NCI-H1092 (cell line): ENCODE measurements around the gene NETO1.

Experiments
- DNase-seq: peaks from one replicate; lab custom pipeline; 2025; lab: John Stamatoyannopoulos, UW

The NETO1 gene

DNA sequence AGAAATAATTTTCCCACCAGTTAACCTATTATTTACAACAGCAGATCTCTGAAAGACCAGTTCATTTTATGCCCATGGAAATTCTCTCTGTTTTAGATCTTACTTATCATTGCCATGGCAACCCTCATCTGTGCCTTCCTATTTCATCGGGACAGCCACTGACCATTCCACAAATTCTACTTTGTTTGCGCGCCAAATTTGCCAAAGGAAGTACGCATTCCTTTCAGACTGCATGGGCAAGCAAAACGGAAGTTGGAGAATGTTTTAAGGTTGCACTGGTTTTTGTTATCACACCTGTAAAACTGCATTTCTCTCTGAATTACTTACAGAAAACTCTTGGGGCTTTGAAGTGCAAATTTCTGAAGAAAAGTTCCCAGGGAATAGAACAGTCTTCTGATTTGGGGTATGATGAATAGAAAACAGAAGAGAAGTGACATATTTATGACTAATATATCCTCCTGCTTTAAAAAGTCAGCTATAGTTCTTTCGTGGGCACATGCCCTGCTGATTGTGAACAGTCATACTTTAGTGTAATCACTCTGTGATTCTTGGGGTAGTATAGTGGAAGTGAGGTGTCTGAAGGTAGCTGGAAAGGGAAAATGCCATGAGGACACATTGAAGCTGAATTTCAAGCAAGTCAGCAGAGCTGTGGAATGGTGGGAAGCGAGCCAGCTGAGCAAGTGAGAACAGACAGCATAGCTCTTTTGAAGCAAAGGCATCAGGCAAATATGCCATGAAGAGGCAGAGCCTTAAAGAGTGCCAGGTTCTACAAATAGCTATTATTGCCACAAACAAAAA is 20.9 kb downstream of the NETO1 start:
- no peak for DNase-seq

DNA sequence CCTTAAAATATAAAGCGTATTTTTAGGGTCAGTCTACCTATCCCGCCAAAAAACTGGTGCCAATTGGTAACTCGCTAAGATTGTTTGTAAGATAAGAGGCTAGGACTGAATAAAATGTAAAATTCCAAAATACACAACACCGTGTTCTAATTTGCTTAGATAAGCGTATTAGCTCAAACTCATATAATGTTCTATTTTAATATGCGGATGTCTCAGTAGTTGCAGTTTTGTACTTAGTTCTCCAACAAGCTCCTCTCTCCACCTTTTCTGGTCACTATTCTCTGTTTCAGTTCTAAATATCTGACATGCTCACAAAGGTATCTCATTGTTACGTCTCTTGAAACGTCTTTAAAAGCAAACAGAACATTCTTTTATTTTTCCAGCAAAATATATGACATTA is 24.0 kb downstream of the NETO1 start:
- DNase-seq: no peak

DNA sequence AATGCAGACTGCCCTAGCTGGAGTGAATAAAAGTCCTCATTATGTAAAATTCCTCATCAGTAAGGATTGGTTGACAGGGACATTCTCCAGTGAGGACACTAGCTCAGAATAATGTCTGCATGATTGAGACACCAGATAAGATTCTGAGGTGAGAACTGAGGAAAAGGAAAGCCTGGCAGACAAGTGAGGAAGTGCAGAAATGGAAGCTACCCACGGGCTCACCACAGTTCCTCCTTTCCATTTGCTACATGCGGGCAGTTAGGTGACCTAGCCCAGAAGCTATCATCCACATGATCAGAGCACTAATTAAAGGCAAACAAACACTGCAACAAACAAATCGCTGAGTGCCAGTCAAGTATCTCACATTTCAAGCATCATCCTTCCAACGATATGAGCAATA is 27.7 kb downstream of the NETO1 start:
- DNase-seq: no peak

DNA sequence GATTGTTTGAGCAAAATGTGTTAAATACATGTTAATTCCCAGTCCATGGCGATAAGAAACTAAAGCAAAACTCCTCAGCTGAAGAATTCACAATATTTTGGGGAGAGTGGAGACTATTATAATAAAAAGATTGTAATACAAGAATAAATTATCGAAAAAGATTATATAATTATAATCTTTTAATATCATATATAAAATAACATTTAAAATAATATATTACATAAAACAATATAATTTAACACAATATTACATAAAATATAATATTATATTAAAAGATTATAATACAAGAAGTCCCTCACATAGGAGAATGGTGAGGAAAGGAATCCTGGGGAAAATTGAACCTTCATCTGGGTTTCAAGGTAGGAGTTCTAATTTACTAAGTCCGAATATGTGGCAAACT is 33.1 kb downstream of the NETO1 start:
- DNase-seq: no peak

- no peak for DNase-seq
Measured at GRCh38 chr18:72833471-72833870, 34.3 kb downstream of the NETO1 start.

GRCh38 chr18:72830109-72830508 is 37.7 kb downstream of the NETO1 start:
- peak; percentile 33 for DNase-seq

GRCh38 chr18:72828601-72829000 is 39.2 kb downstream of the NETO1 start:
- DNase-seq: no peak

DNA sequence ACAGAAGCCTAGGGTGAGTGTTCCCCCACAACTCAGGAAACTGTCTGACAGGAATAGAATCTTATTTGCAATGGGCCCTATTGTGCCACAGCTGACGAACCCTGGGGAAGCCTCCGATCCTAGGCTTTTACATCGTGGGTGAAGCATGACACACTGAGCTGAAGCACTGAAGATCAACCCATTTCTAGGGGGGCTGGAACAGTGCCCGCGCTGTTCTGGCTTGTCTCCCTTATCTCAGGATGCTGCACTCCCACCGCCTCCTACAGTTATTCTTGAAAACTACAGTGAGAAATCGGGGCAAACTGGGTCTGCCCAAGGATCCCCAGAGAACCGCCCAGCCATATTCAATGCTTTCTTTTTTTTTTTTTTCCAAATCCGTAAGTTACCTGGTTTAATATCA is 41.1 kb downstream of the NETO1 start:
- DNase-seq: no peak

GRCh38 chr18:72823345-72823744 is 44.4 kb downstream of the NETO1 start:
- DNase-seq: no peak

- DNase-seq: no peak
Measured at GRCh38 chr18:72822202-72822601, 45.6 kb downstream of the NETO1 start.

GRCh38 chr18:72820571-72820970 is 47.2 kb downstream of the NETO1 start:
- DNase-seq: no peak

DNA sequence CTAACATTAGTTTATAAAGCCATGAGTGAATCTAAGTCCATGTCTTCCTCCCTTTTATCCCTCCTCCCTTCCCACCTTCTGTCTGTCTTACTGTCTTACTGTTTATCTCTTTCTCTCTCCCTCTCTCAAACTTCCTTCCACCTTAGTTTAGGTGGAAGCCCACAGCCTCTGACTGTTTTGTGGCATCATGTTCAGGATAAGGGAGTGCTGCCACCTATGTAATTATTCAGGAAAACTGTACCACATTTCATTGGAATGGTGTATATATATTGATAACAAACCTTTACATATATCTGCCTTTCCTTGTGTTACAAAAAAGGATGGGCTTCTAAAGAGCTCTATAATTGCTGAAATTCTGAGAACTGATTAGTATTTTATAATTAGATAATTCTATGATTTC is 48.7 kb downstream of the NETO1 start:
- no peak for DNase-seq

- peak; percentile 28 for DNase-seq
Measured at GRCh38 chr18:72811047-72811446, 56.7 kb downstream of the NETO1 start.

- DNase-seq: no peak
Measured at GRCh38 chr18:72808680-72809079, 59.1 kb downstream of the NETO1 start.

- DNase-seq: no peak
Measured at GRCh38 chr18:72799106-72799505, 68.7 kb downstream of the NETO1 start.

DNA sequence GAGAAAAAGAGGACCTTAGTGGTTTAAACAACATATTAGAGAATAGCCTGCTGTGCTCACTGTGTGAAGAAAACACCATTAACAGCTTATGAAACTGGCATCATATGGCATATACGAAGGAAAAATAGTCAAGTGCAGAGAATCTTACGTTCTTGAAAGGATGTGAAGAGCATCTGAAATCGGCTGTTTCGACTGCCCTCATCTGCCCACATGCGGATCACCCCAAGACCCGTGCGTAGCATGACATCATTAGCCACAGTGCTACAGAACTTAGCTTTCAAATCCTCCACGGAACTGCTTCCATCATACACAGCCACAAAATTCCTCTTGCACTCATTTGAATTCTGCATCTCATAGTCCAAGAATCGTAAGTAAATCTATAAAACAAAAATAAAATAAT is 84.3 kb downstream of the NETO1 start:
- no peak for DNase-seq

DNA sequence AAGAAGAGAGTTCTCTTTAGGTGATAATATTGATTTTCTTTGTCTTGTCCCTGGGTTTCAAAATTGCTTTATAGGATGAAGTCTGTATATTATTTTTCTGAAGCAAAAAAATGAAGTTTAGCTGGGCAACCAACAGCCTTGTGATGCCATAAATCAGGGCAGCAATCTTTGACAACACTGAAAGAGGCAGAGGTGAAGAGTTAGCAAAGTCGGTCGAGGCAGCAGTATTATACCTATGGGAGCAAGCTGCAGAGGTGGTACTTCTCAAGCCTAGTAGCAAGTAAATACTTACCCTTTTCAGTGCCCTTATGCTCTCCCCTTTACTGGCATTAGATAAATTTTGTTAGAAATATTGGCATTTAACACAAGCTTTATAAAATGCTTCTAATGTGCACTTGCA is 92.9 kb downstream of the NETO1 start:
- no peak for DNase-seq

DNA sequence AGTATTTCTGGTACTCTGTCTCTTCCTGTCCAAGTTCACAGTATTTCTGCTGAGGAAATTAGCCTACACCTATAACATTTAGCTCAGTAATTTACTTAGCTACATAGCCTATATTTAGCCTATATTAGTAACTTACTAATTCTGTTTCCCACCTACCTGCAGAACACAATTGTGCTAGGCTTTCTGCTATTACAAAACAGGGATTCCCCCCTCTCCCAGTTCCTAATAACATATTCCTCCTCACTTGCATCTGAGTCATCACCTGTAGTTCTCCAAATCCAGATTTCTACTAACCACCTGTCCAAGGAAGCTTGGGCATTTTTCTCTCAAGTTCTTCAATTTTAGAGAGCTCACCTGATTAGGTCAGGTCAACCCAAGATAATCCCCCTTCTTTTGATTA is 94.9 kb downstream of the NETO1 start:
- no peak for DNase-seq

DNA sequence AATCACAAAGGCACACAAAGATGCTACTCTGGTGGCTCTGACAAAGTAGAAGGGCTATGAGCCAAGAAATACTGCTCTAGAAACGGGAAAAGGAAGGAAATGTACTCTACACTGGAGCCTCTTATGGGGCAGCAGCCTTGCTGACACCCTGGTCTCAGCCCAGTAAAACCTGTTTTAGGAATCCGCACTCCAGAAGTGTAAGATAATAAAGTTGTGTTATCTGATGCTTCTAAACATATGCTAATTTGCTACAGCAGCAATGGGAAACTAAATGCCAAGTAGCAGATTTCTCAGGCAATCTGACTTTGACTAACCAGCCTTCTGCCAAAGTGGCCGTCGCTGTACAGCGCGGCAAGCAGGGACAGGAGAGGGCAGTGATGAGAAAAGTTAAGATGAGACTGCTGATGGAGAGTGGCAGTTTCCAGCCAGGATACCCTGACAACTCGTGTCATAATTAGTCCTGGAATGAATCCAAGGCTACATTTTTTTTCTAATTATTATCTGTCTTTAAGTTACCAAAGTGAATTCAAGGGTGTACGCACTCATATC is 99.0 kb downstream of the NETO1 start:
- DNase-seq: no peak

DNA sequence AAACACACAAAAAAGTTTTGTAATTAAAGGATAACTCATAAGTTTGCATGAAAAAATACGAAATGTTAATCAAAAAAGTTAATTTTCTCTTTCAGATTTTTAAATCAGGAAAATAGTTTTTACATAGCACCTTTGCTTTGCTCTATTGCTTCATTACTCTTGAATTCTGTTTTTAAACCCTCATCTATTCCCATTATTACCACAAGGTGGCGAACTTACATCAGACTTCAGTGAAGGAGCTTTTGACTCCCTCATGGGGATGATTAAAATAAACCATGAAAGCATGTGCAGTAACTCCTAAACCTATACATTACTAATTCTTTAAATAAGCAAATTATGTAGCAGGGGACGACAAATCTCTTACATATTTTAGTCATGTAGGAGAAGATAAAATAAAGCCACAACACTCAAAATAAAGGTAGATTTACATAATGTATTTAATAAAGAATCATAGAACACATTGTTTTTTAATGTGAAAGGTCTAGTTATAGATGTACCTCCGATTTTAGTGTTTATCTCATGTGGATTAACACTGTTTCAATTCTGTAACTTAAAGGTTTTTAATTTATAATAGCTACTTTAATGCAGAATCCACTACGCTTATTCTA is 105.2 kb downstream of the NETO1 start:
- peak; percentile 70 for DNase-seq

GRCh38 chr18:72752220-72752619 is 115.6 kb downstream of the NETO1 start:
- no peak for DNase-seq

DNA sequence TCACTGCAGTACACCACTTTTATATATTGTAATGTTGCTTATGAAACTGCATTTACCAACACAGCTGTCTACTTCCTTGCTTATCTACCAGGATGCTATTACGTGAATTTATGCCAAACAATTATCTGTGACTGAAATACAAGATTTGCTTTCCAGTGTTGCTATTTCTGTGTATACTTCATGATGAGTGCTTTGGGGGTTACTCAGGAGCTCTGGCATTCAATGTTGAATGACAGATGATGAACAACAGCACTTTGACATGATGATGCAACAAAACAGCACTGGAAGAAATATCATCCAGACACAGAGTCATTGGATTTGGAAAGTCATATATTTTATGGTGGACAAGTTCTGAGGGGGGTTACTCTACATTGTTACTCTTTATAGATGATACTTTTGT is 125.8 kb downstream of the NETO1 start:
- DNase-seq: no peak

DNA sequence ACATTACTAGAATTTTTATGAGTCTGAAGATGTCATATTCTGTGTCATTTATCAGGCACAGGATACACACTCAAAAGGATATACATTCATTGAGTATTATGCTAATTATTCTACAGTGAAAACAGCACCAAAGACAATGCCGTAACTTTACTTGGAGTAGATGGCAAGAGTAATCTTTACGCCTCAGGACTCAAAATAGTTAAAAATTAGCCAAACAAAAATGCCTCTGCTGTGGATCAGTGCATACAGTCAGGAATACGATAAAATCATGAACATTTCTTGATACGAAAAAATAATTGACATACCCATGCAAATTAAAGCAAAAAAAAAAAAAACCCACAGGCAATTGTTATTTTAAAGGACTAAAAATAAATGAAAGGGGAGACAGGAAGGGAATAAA is 129.7 kb downstream of the NETO1 start:
- DNase-seq: no peak

DNA sequence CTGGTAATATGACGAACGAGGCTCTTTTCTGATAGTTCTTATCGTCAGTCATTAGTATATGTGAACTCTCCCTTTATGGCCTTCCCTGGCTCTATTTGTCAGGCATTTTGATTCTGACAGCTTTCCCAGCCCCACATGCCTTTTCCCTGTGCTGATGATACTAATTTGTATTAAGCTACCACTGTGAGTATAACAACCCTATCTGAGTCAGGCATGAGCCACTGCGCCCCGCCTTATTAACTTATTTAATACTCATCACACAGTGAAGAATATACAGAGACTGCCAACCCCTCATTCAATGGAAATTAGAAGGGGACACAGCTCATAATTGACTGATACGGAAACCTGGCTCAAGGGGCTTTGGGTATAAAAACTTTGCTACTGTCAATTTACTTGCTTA is 140.0 kb downstream of the NETO1 start:
- no peak for DNase-seq
